GM23338 (cell line): ENCODE measurements around the gene ZHX3. TPM values are rescaled to one million over a fixed set of nuclear protein-coding genes. Genes with fewer than 3 reads are reported as not detected.

Source experiments
- ATAC-seq: fragments of 200-7000 bp; cut with Tn5 transposase; 3 replicates; pipeline ENCODE4 v1.9.1; 2020
- DNase-seq: peaks from one replicate; pipeline ENCODE4 v3.0.0-alpha.2; 2015; ENCODE audit warnings: low spot score
- H2AFZ ChIP-seq: fragments of 200-600 bp; sonication (generic); 2 replicates; pipeline ENCODE4 v1.8.0; 2016; ENCODE audit warnings: antibody characterized with exemption, mild to moderate bottlenecking, moderate library complexity
- H3F3A ChIP-seq: fragments of 200-600 bp; sonication (generic); replicated peaks from 2 replicates; pipeline ENCODE4 v1.8.0; 2017; ENCODE audit warnings: antibody characterized with exemption, mixed run types, low read depth
- H3K27ac ChIP-seq: fragments of 200-600 bp; sonication (generic); 2 replicates; pipeline ENCODE4 v1.6.1; 2016; ENCODE audit warnings: low read depth
- H3K27me3 ChIP-seq: fragments of 200-600 bp; sonication (generic); 2 replicates; pipeline ENCODE4 v1.8.0; 2016; ENCODE audit warnings: mild to moderate bottlenecking, mixed run types, moderate library complexity; ENCODE audit not compliant: insufficient read depth
- H3K36me3 ChIP-seq: fragments of 200-600 bp; sonication (generic); 2 replicates; pipeline ENCODE4 v1.8.0; 2016; ENCODE audit warnings: mild to moderate bottlenecking; ENCODE audit not compliant: insufficient read depth
- H3K4me1 ChIP-seq: fragments of 200-600 bp; sonication (generic); 2 replicates; pipeline ENCODE4 v1.8.0; 2016; ENCODE audit warnings: mild to moderate bottlenecking, moderate library complexity; ENCODE audit not compliant: insufficient read depth
- H3K4me2 ChIP-seq: fragments of 200-600 bp; sonication (generic); 2 replicates; pipeline ENCODE4 v1.7.1; 2017; ENCODE audit warnings: mixed run types
- H3K4me3 ChIP-seq: fragments of 200-600 bp; sonication (generic); 2 replicates; pipeline ENCODE4 v1.6.1; 2016; ENCODE audit warnings: mixed run types
- H3K79me2 ChIP-seq: fragments of 200-600 bp; sonication (generic); replicated peaks from 2 replicates; pipeline ENCODE4 v1.8.0; 2017; ENCODE audit warnings: mild to moderate bottlenecking; ENCODE audit not compliant: insufficient read depth
- H3K9me2 ChIP-seq: fragments of 200-600 bp; sonication (generic); 2 replicates; pipeline ENCODE4 v1.8.0; 2017; ENCODE audit not compliant: insufficient read depth
- H4K20me1 ChIP-seq: fragments of 200-600 bp; sonication (generic); replicated peaks from 2 replicates; pipeline ENCODE4 v1.8.0; 2017; ENCODE audit warnings: mild to moderate bottlenecking; ENCODE audit not compliant: insufficient read depth
- H3K27ac Mint-ChIP-seq: 2 replicates; pipeline ENCODE4 v1.8.0; 2020; ENCODE audit warnings: inconsistent platforms, mild to moderate bottlenecking, moderate library complexity, mixed read lengths
- H3K27me3 Mint-ChIP-seq: 3 replicates; pipeline ENCODE4 v1.8.0; 2022; ENCODE audit warnings: low read depth, mild to moderate bottlenecking, moderate library complexity, mixed read lengths, inconsistent platforms; ENCODE audit not compliant: insufficient read depth, poor library complexity
- H3K36me3 Mint-ChIP-seq: 3 replicates; pipeline ENCODE4 v1.8.0; 2021; ENCODE audit warnings: low read depth, mild to moderate bottlenecking, inconsistent platforms, moderate library complexity, mixed read lengths
- H3K4me1 Mint-ChIP-seq: 3 replicates; pipeline ENCODE4 v1.8.0; 2020; ENCODE audit warnings: mild to moderate bottlenecking, inconsistent platforms, mixed read lengths
- H3K4me3 Mint-ChIP-seq: 3 replicates; pipeline ENCODE4 v1.8.0; 2021; ENCODE audit warnings: moderate library complexity, mild to moderate bottlenecking, inconsistent platforms, mixed read lengths
- H3K9me3 Mint-ChIP-seq: 3 replicates; pipeline ENCODE4 v1.8.0; 2020; ENCODE audit warnings: moderate library complexity, mild to moderate bottlenecking, inconsistent platforms, mixed read lengths
- CREB1 ChIP-seq: fragments of 250-450 bp; sonication (Bioruptor Pico); IDR thresholded peaks from 2 replicates; pipeline ENCODE4 v1.5.0; 2020; ENCODE audit warnings: low read depth, mild to moderate bottlenecking, moderate library complexity
- CTCF ChIP-seq, 2 experiments: fragments of 200-600 bp in 1 of 2; sonication (generic) in 1 of 2; conservative IDR thresholded peaks; 2 replicates each; pipeline versions ENCODE4 v1.5.1 to v1.6.1; 2016 to 2017; ENCODE audit warnings: antibody characterized with exemption in 2 of 2, low read depth in 2 of 2, mild to moderate bottlenecking in 2 of 2, moderate library complexity in 1 of 2
- ETS1 ChIP-seq: IDR thresholded peaks from 2 replicates; pipeline ENCODE4 v1.6.1; 2016; ENCODE audit warnings: antibody characterized with exemption
- EZH2 ChIP-seq: fragments of 200-600 bp; sonication (generic); IDR thresholded peaks from one replicate; pipeline ENCODE4 v1.8.0; 2017; ENCODE audit warnings: antibody characterized with exemption, mild to moderate bottlenecking, low read depth; ENCODE audit not compliant: unreplicated experiment
- EZH2phosphoT487 ChIP-seq: fragments of 200-600 bp; sonication (generic); IDR thresholded peaks from one replicate; pipeline ENCODE4 v1.8.1; 2018; ENCODE audit warnings: antibody characterized with exemption; ENCODE audit not compliant: unreplicated experiment
- JUNB ChIP-seq: IDR thresholded peaks from one replicate; pipeline ENCODE4 v1.6.1; 2016; ENCODE audit warnings: antibody characterized with exemption; ENCODE audit not compliant: unreplicated experiment
- NANOG ChIP-seq: IDR thresholded peaks from 2 replicates; pipeline ENCODE4 v1.6.1; 2016; ENCODE audit warnings: antibody characterized with exemption, borderline replicate concordance
- POLR2AphosphoS5 ChIP-seq: IDR thresholded peaks from 2 replicates; pipeline ENCODE4 v1.6.1; 2016; ENCODE audit warnings: antibody characterized with exemption, low read depth
- REST ChIP-seq: IDR thresholded peaks from one replicate; pipeline ENCODE4 v1.6.1; 2018; ENCODE audit warnings: antibody characterized with exemption; ENCODE audit not compliant: unreplicated experiment
- STAT1 ChIP-seq: IDR thresholded peaks from one replicate; pipeline ENCODE4 v1.6.1; 2016; ENCODE audit warnings: antibody characterized with exemption; ENCODE audit not compliant: unreplicated experiment
- ZNF114 ChIP-seq: fragments of 250-450 bp; sonication (Bioruptor Pico); IDR thresholded peaks from 2 replicates; pipeline ENCODE4 v1.5.0; 2020; ENCODE audit warnings: mild to moderate bottlenecking, moderate library complexity
- ZNF331 ChIP-seq: fragments of 250-450 bp; sonication (Bioruptor Pico); IDR thresholded peaks from 2 replicates; pipeline ENCODE4 v1.5.0; 2020; ENCODE audit warnings: low read depth, mild to moderate bottlenecking, moderate library complexity
- ZNF462 ChIP-seq: fragments of 250-450 bp; sonication (Bioruptor Pico); IDR thresholded peaks from 2 replicates; pipeline ENCODE4 v1.5.0; 2020; ENCODE audit warnings: mild to moderate bottlenecking, moderate library complexity
- polyA plus RNA-seq: library from polyadenylated mRNA; unstranded; fragments of >200 nt; fragmentation: Nextera tagmentation; extraction: Ambion mirVana; gene quantifications from 2 replicates; pipeline ENCODE4 v1.2.1, GENCODE V29; 2016
- total RNA-seq: library from RNA; depleted of rRNA; stranded (reverse); fragments of >200 nt; shearing (Covaris generic); gene quantifications from 2 replicates; pipeline ENCODE4 v1.2.3, GENCODE V29; 2014

Gene ZHX3
- total and polyA plus RNA-seq, 2 experiments from 2014 or later = 1.7 to 2.8 TPM

- peak overlapping the region; percentile 90 for H3K4me3 Mint-ChIP-seq
- no peaks in the 10 kb centered on the region for H3K36me3 ChIP-seq
- H3K27me3 ChIP-seq = peaks cover 5% of the 10 kb centered on the region
- H3K27ac ChIP-seq = peak overlapping the region; percentile 91
- peak; percentile 91 for DNase-seq
- TF ChIP-seq JUNB = no peak
- TF ChIP-seq ZNF114 = no peak
- 0 out of 2 replicates have a peak, but pooled peaks have one; percentile 24 for TF ChIP-seq ETS1
- TF ChIP-seq ZNF331 (CRISPR knock-in tag) = no peak
- no peak for TF ChIP-seq EZH2phosphoT487
- no peak for TF ChIP-seq ZNF462 (CRISPR knock-in tag)
- TF ChIP-seq CREB1 (CRISPR knock-in tag) = no peak
- no peak for TF ChIP-seq STAT1
- no peak for TF ChIP-seq NANOG
- TF ChIP-seq REST = no peak
- TF ChIP-seq CTCF (conservative IDR thresholded peaks at IDR 0.05; ENCODE audit: low read depth in 2 of 2) = no peak
- TF ChIP-seq POLR2AphosphoS5 = peak; percentile 45; the same call in 1 of the 2 replicates
- no peak for TF ChIP-seq EZH2
- no peaks in the 10 kb centered on the region for H3K9me2 ChIP-seq
- peaks cover 54% of the 10 kb centered on the region for H3K4me1 Mint-ChIP-seq
- H3K36me3 Mint-ChIP-seq = peaks cover 22% of the 10 kb centered on the region
- no peaks in the 10 kb centered on the region for H3K9me3 Mint-ChIP-seq
- peak overlapping the region; percentile 81 for H3K4me3 ChIP-seq
- H3K27me3 Mint-ChIP-seq = peaks cover 22% of the 10 kb centered on the region
- H4K20me1 ChIP-seq = peaks cover 26% of the 10 kb centered on the region
- H3F3A ChIP-seq = no peaks in the 10 kb centered on the region
- H3K4me2 ChIP-seq = peak overlapping the region; percentile 100
- H2AFZ ChIP-seq = 0 out of 2 replicates have a peak overlapping the region, but pooled peaks have one; percentile 43
- ATAC-seq = peak; percentile 19
- H3K4me1 ChIP-seq = peaks cover 50% of the 10 kb centered on the region
- peak overlapping the region; percentile 94 for H3K27ac Mint-ChIP-seq
- H3K79me2 ChIP-seq = peaks cover 50% of the 10 kb centered on the region
These were observed 179.7 kb downstream of the ZHX3 start for GRCh38 chr20:41137614-41138474.
